MCF 10A (cell line): ENCODE data around the gene CFHR5. TPM values are rescaled to one million over a fixed set of nuclear protein-coding genes. Genes with fewer than 3 reads are reported as not detected.
"Not testable (repeated sequence)": the region's sequence is repeated elsewhere in the genome, so short reads cannot be mapped to it uniquely, and the experiment has no call there.

Experiments
- BruUV-seq: library from RNA; stranded (reverse); fragments of 400-500 nt; replicated peaks from 2 replicates; lab custom pipeline; 2021; lab: Mats Ljungman, UMichigan
- CTCF ChIA-PET: fragments of 300-600 bp; sonication (Branson Sonifier 250); formaldehyde crosslinking; extraction: SDS; loops from one replicate; lab custom pipeline; 2021; ENCODE audit warnings: antibody characterized with exemption, inconsistent platforms; lab: Yijun Ruan, JAX
- POLR2A ChIA-PET: fragments of 300-600, 350-650 bp; sonication (Branson Sonifier 250); formaldehyde crosslinking; extraction: SDS; loops from one replicate; lab custom pipeline; 2020; ENCODE audit warnings: antibody characterized with exemption, inconsistent platforms; lab: Yijun Ruan, JAX
- DNase-seq: peaks from one replicate; pipeline ENCODE4 v3.0.0-alpha.2; 2018; ENCODE audit not compliant: unreplicated experiment
- H3K27ac Mint-ChIP-seq: one replicate; pipeline ENCODE4 v1.8.0; 2022; ENCODE audit warnings: mild to moderate bottlenecking, low read depth, mixed read lengths; ENCODE audit not compliant: unreplicated experiment
- H3K27me3 Mint-ChIP-seq: one replicate; pipeline ENCODE4 v1.8.0; 2022; ENCODE audit warnings: mixed read lengths; ENCODE audit not compliant: insufficient read depth, unreplicated experiment
- H3K36me3 Mint-ChIP-seq: one replicate; pipeline ENCODE4 v1.8.0; 2022; ENCODE audit warnings: mild to moderate bottlenecking, moderate library complexity, mixed read lengths; ENCODE audit not compliant: insufficient read depth, unreplicated experiment
- H3K4me1 Mint-ChIP-seq: one replicate; pipeline ENCODE4 v1.8.0; 2022; ENCODE audit warnings: mixed read lengths; ENCODE audit not compliant: insufficient read depth, unreplicated experiment
- H3K4me3 Mint-ChIP-seq: one replicate; pipeline ENCODE4 v1.8.0; 2022; ENCODE audit warnings: mild to moderate bottlenecking, moderate library complexity, mixed read lengths; ENCODE audit not compliant: unreplicated experiment
- H3K9me3 Mint-ChIP-seq: one replicate; pipeline ENCODE4 v1.8.0; 2022; ENCODE audit warnings: mixed read lengths; ENCODE audit not compliant: unreplicated experiment
- CTCF ChIP-seq: fragments of 200-600 bp; IDR thresholded peaks from one replicate; pipeline ENCODE4 v1.8.0; 2022; ENCODE audit warnings: antibody characterized with exemption, mild to moderate bottlenecking; ENCODE audit not compliant: unreplicated experiment
- intact Hi-C: fragments of 100-400 bp; cut with micrococcal nuclease; formaldehyde crosslinking; loops from 2 replicates; pipeline ENCODE4 v1.14.1; 2022
- total RNA-seq: library from RNA; stranded (reverse); gene quantifications from 2 replicates; pipeline ENCODE4 v1.2.3, GENCODE V29; 2022

The CFHR5 gene
- total RNA-seq, 1 experiment from 2014 or later = not detected

- H3K9me3 Mint-ChIP-seq = no peaks in the 10 kb centered on the region
- no peaks in the 10 kb centered on the region for H3K4me1 Mint-ChIP-seq
- H3K27me3 Mint-ChIP-seq = no peaks in the 10 kb centered on the region
- no peak for TF ChIP-seq CTCF
- ChIA-PET POLR2A (no interaction called here), CTCF (interaction anchor here (0.8 kb wide), 1 partner anchor 10 kb away, joined by 4 read pairs; no protein-coding TSS in a partner anchor)
- no peak for DNase-seq
- no TSS peak for BruUV-seq
- no peaks in the 10 kb centered on the region for H3K36me3 Mint-ChIP-seq
- intact Hi-C loops = no loop called here
- no peak overlapping the region for H3K4me3 Mint-ChIP-seq
- no peak overlapping the region for H3K27ac Mint-ChIP-seq
Measured at GRCh38 chr1:196970182-196970581, 7.2 kb upstream of the CFHR5 start.

- Mint-ChIP-seq H3K4me3 (no peak overlapping the region), H3K9me3 (no peaks in the 10 kb centered on the region), H3K36me3 (no peaks in the 10 kb centered on the region), H3K27me3 (no peaks in the 10 kb centered on the region), H3K27ac (no peak overlapping the region), H3K4me1 (no peaks in the 10 kb centered on the region)
- no peak for TF ChIP-seq CTCF
- no TSS peak for BruUV-seq
- ChIA-PET POLR2A (no interaction called here), CTCF (interaction anchor here (0.7 kb wide), 1 partner anchor 10 kb away, joined by 4 read pairs; no protein-coding TSS in a partner anchor)
- no peak for DNase-seq
- intact Hi-C loops = no loop called here
Measured at GRCh38 chr1:196976278-196976677, 1.1 kb upstream of the CFHR5 start.

GRCh38 chr1:196980859-196981258, 3.5 kb downstream of the CFHR5 start:
- CTCF ChIA-PET = no interaction called here
- intact Hi-C loops = no loop called here
- POLR2A ChIA-PET = no interaction called here
- no TSS peak for BruUV-seq
- no peaks in the 10 kb centered on the region for H3K9me3 Mint-ChIP-seq
- no peaks in the 10 kb centered on the region for H3K4me1 Mint-ChIP-seq
- no peaks in the 10 kb centered on the region for H3K27me3 Mint-ChIP-seq
- H3K36me3 Mint-ChIP-seq = no peaks in the 10 kb centered on the region
- H3K4me3 Mint-ChIP-seq = no peak overlapping the region
- no peak for TF ChIP-seq CTCF
- no peak for DNase-seq
- H3K27ac Mint-ChIP-seq = no peak overlapping the region

GRCh38 chr1:196982247-196982646, 4.9 kb downstream of the CFHR5 start:
- POLR2A ChIA-PET = interaction anchor here (0.7 kb wide), 1 partner anchor 17 kb away, joined by 4 read pairs; no protein-coding TSS in a partner anchor
- BruUV-seq, H3K27me3 Mint-ChIP-seq, H3K27ac Mint-ChIP-seq, H3K4me1 Mint-ChIP-seq, intact Hi-C loops, H3K9me3 Mint-ChIP-seq, CTCF ChIA-PET, DNase-seq, H3K4me3 Mint-ChIP-seq, H3K36me3 Mint-ChIP-seq: not testable (repeated sequence)

- H3K27ac Mint-ChIP-seq, BruUV-seq, H3K4me3 Mint-ChIP-seq, H3K36me3 Mint-ChIP-seq, H3K9me3 Mint-ChIP-seq, intact Hi-C loops, H3K4me1 Mint-ChIP-seq, POLR2A ChIA-PET, H3K27me3 Mint-ChIP-seq: not testable (repeated sequence)
- peak; percentile 26 for DNase-seq
- CTCF ChIA-PET = interaction anchor here (0.7 to 1.0 kb wide), 2 partner anchors 8 to 9 kb away, joined by 3 to 4 read pairs; no protein-coding TSS in a partner anchor
Measured at GRCh38 chr1:196991919-196992651, 14.7 kb downstream of the CFHR5 start.
